Effector CD4-positive, alpha-beta T cell (primary cell): ENCODE data around the gene RPUSD4.

Source experiments
- DNase-seq: peaks from one replicate; pipeline ENCODE4 v3.0.0-alpha.2; 2020

The RPUSD4 gene

DNA sequence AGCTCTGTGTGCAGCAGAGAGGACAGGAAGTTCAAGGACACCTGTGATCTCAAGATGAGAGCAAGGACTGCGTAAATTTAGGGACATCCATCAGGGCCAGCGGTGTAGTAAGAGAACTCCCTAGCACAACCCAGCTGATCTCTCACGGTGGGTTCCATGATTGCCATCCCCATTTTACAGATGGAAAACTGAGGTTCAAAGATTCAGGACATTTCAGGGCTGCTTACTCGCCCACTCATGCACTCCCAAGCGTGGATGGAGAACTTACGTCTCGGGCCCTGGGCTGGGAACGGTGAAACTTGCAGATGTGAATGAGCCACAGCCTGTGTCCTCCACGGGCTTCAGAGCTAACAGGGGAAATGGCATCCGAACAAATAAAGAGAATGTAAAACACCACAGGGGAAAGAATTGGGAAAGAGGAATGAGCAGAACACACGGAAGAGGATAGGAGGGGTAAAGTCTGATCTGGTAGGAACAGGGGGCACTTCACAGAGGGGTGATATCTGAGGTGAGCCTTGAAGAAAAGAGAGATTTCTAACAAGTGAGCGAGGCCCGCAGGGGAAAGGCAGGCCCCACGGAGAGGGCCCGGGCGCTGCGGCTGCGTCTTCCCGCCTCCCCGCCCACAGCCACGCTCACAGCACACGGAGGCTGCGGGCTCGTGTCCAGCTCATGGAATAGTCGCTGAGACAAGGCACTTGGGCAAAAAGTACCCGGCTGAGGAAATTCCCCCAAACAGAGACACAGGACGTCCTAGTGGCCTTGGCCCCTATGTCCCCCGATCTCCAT is 55.9 kb downstream of the RPUSD4 start:
- no peak for DNase-seq

DNA sequence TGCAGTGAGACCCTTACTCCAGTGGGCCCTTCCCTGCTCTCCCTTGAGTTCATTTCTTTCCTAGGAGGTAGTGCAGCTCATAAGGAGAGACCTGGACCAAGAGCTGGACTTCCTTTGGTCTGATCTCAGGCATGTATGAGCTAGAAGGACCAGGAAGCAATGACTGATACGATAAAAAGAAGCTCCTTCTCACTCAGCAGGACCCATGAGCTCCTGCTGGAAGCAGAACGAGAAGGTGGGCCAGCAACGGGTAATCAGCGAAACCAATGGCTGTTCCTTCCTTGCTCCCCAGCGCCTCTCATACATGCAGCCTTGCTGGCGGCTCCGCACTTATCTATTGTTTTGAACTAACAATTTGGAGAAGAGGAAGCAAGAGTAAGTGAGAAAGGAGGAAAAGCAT is 56.8 kb downstream of the RPUSD4 start:
- no peak for DNase-seq

DNA sequence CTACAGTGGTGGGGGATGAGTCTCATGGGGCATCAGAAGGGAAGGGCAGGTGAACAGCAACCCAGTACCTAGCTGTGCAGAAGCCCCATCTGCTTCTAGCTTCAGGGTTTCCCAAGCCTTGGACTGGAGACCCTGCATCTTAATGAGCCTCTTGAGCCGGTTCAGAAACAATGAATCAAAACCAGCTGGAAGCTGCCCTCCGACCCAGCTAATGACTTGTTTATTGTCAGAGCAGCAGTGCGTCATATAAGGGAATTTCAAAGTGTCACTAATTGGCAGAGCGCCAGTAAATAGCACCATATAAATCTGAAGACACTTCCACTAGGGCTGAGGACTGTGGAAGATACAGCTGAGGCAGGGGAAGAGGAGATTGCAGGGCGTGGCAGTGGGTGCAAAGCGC is 57.5 kb downstream of the RPUSD4 start:
- no peak for DNase-seq

DNA sequence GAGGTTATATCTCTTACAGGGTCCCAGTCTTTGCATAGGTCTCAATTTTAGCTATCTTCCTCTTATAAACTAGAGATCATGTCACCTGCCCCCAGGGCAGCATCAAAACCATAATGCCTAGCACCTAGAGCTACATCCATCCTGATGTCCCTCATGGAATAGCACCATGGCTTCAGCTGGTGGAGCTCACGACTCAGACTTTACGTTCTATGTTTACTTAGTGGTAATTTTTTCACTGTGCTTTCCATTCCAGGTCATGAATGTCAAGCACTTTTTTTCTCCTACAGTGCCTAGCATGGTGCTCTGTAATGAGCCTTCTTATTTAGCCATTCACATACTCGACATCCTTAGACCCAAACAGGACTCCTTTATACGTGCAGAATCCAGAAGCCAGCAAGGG is 58.4 kb downstream of the RPUSD4 start:
- DNase-seq, result no peak

DNA sequence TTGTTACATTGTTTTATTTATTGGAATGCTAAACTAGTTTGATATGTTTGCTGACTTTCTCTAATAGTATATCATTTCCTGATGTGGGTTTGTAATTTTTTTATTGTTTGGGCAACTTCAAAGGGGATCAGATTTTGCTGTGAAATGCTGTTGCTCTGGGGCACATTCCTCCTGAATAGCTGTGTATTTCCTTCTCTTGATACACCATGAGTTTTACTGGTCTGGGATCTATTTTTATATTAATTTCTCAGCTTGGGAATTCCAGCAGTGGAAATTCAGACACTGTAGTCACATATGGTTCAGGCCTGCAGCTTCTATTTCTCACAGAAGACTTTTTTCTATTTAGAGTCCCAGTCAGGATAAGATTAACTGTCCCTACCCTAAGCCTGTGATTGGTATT is 58.9 kb downstream of the RPUSD4 start:
- no peak for DNase-seq

DNA sequence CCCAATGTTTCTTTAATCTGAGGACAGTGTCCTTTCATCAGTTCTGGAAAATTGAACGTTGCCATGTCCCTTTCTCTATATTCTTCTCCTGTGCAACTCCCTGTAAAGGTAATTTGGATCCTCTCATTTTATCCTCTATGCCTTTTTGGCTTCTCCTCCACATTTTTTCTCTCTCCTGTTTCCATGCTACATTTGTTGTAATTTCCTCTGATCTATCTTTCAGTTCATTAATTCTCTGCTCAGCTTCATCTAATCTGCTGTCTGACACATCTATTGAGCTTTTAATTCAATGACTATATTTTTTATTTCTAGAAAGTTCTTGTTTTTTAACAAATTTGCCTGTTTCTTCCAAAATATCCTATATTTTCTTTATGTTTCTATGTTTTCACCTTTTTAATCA is 59.3 kb downstream of the RPUSD4 start:
- no peak for DNase-seq
